ENCODE data around the gene FNDC3A.

Gene FNDC3A

GRCh38 chr13:48975856-48976575, at the start of gene FNDC3A:
FNDC3A (plus strand) TSS chr13:48975912; CDS start chr13:49006191, 30,279 bp downstream.
- DNase-seq, result peak; percentile 28

- DNase-seq, result no peak
These were observed 46.8 kb upstream of the FNDC3A start for GRCh38 chr13:48928757-48929430.

DNA sequence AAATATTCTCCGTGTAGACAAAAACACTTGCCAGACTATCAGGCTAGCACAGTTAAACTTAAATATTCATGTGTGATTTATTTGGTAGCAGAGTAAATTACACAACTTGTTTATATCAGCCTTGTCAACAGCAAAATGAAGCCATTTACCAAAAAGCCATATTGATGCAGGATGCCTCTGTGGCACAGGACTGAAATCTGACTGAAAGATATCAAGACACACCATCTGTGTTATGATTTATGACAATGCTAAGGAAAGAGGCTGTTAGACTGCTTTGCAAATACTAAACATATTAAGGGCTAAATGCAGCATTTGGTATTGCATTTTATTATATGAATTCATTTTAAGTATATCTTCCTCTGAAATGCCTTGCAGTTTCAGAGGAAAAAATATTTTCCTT, 44.8 kb upstream of the FNDC3A start:
- DNase-seq, result no peak

- DNase-seq, result no peak
These were observed 37.3 kb upstream of the FNDC3A start for GRCh38 chr13:48938308-48938943.

GRCh38 chr13:48939728-48940127, 36.0 kb upstream of the FNDC3A start:
- no peak for DNase-seq

DNA sequence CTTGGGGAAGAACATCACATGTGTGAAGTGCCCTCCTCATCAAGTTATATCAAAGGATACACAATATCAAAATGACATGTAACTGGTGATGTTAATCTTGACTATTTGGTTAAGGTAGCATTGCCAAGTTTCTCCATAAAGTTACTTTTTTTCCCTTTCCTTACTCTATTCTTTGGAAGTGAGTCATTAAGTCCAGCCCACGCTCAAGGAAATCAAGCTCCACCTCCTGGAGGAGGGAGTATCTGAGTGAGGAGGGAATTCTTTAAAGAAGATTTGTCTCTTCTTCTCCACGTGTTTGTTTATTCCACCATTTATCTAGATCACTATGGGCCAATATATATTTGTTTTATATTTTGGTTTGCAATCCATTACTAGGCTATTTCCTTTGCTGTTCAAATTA, 33.6 kb upstream of the FNDC3A start:
- no peak for DNase-seq

GRCh38 chr13:48944221-48944620, 31.5 kb upstream of the FNDC3A start:
- DNase-seq, result no peak

DNA sequence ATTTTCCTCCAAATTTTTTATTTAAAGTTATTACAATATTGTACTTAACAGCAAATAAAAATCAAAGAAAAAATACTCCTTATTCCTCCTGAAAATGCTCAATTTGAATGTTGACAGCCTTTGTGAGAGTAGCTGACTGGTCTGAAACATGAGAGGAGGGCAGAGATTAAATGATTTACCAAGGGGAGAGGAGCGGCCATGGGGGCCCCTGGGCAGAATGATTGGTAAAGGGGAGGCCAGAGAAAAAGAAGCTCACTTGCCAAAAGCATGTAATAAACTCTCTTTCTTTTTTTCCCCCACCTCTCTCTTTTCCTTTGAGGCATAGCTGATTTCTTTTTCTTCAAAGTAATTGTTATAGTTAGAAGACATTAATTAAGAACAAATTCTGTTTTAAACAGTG, 30.1 kb upstream of the FNDC3A start:
- no peak for DNase-seq

DNA sequence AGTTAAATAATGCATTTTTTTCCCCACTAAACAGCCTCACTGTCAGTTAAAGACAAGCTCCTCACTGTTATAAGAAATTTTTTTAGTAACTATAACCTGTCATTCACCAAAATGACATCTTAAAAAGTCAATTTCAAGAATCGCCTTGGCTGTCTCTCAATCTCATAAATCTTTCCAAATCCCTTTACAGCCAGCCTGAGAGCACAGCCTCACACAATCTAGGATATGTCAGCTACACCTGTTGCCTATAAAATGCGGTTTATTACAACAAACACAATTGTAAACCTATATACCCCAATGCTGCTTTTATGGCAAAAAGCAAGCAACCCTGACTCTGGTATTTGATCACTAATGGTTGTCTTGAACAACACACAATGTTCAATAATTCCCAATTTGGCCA, 29.5 kb upstream of the FNDC3A start:
- no peak for DNase-seq

DNA sequence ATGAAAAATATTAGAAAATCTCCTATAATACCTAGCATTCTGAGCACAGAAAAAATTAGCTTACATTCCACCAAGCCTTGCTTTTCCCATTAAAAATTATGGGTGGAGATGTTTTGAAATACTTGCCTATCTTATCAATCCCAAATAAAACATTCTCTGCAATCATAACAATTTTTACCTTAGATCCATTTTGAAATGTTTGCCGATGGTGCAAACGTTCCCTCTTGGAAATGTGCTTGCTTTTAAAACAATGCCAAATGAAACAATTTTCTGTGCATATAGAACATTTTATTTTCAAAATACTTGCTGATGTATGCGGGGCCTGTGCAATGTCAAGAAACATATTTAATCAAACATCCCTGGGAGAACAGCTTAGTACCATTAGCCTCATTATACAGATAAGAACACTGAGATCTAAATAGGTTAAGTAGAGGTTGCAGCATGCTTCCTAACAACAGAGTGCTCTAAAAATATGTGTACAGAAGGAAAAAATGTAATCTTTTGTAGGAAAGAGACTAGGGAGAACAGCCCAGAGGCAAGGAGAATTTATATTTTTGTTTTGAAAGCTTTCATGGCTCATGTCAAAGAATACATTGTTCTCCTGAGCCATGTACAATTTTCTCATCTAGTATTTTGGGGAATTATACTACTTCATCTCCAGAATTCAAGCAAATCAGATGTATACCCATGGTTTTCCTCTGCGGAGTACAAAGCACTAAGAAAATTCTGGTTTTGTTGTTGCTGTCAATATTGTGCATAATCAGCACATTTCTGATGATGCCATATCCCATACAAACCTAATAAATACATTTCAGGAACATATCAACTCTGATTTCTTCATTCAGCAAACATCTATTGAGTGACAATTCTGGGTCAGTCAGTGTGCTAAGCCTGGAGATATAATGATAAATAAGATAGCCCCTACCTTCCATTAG, 25.9 kb upstream of the FNDC3A start:
- DNase-seq, result no peak

DNA sequence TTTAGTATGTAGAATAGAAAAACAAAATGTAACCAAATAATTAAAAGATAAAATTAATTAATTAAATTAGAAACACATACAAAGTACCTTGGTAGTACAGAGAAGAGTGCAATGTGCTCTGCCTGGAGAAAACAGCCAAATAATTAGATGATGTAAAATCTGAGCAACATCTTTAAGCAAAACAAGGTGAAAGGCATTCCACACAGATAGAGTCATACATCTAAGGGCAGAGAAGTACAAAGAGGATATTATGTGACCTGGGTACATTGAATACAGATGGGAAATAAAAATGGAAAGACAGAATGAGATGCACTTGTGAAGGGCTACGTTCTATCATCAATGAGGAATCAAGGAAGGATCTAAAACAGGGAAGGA, 25.2 kb upstream of the FNDC3A start:
- DNase-seq, result no peak

DNA sequence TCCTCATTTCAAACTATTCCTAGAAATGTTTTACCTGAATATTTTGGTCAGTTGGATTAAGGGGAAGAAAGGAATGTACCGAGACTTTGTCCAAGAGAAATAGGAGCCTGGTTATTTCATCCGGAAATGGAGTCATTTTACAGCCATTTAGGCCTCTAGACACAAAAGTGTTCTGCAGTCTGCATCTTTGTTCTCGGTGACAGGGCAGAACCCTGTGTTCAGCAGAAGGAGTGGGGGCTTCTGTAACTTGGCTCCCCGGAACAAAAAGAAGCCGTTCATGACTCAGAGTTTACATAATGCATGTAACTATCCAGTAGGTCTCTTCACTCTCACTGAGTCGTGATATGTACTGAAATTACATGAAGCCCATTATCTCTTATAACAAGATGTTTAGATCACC, 21.6 kb upstream of the FNDC3A start:
- no peak for DNase-seq

- no peak for DNase-seq
These were observed 20.2 kb upstream of the FNDC3A start for GRCh38 chr13:48955536-48955935.

GRCh38 chr13:48961379-48961778, 14.3 kb upstream of the FNDC3A start:
- DNase-seq, result no peak

DNA sequence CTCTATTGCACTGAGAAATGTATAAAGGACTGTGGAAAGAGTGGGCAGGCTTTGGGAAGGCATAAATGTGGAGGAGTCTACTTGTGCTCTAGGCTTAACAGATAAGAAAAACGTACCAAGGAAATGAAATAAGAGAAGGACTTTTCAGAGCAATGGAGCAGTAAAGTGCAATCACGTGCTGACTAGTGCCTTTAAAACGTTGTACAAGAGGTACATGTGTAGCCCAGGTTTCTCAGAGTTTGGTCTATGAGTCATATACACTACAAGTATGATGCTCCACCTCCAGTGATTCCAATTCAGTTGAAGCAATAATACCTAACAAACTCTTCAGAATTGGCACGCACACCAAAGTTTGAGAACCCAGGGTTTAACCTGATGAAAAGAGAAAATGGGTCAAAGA, 13.4 kb upstream of the FNDC3A start:
- no peak for DNase-seq

DNA sequence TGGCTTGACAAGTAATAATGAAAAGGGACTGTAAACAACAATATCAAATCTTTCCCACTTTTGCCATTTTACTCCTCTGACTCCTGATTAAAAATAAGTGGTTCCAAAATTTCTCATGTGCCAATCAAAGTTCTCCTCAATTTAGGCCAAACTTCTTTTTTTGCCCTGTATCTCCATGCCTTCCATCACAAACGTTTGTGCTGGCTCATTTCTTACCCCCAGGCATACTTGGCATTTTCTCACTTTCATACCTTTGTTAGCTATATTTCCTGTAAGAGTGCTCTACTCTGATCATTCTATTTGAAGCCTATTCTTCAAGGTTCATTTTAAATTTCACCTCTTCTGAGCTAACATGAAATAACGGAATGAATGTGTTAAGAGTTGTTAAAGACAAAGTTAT, 10.0 kb upstream of the FNDC3A start:
- no peak for DNase-seq

DNA sequence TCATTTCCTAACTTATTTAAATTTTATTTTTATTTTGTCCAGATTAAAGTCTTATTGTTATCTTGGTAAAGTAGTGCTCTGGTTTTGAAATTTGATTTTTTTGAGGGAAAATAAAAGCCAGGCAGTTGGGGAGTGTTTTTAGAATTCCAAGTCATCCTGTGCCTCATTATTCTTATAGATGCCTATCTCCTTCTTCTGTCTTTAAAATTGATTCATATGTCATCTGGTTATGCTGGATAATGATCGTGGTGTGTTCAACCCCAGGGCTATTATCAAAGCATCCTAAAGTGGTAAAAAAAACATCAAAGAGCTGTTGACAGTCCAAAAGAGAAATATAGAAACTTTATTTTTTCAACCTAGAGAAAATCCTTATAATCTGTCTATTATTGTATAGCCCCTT, 6.0 kb upstream of the FNDC3A start:
- no peak for DNase-seq

GRCh38 chr13:48973845-48974431, 1.8 kb upstream of the FNDC3A start:
- DNase-seq, result no peak

DNA sequence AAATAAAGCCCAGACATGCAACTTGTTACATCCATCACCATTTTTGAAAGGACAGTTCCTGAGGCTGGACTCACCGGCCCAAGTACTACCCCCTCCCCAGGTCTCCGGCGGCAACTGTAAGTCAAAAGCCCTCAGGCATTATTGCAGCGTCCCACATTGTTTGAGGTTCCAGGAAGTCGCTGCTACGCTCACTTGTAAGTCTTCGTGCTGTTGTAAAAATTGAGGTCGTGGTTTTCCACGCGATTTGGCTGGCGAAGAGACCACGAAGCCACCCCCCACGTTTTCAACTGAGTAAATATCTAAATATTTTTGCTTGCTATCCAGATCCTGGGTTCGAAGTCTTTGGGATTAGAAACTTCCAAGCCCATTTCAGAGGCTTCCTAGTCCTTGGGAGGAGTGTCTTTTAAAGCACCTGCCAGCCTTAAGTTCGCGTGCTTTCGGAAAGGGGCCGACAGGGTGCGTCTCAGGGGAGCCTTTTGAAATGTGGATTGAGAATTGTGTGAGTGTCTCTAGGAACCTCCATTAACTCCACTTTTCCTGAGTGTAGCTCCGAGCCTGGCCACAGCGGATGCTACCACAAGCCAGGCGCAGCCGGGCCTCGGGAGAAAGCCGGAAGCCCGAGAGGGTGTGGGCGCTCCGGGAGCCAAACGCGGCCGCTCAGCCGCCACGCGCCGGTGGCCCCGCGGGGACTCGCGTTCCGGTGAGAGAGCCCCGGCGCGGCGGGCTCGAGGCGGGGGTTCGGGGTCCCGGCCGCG, 434 bp upstream of the FNDC3A start:
- DNase-seq, result no peak

DNA sequence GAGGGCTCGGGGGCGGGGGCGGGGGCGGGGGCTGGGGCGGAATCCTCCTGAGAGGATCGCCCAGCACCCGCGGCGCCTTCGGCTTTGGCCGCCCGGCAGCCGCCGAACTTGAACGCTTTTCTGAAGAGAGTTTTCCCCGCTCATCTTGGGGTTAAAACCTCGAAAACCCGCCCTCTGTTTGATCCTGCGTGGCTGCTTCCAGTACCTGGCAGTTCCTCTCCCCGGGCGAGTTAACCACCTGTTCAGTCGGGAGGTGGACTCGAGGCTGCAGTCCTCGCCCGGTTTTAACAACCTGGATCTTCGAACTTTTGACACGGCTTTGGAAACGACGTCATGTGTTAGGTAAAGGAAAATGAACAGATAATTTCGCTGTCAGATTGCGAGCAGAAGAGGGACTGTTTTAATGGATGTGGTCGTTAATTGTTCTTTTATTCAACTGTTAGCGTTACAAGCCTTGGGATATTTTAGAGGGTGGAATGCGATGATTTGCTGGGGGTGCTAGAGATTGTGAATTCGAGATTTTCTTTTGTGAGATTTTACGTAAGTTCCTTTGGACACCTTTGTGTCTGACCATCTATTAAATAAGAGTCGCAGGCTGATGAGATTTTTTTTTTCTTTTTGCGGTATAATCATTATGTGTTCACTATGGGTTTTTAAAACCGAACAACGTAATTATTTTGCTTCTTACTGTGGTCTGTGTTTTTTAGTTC, 1.0 kb downstream of the FNDC3A start:
- DNase-seq, result no peak

- no peak for DNase-seq
These were observed 1.5 kb downstream of the FNDC3A start for GRCh38 chr13:48977286-48977625.

- DNase-seq, result no peak
These were observed 2.3 kb downstream of the FNDC3A start for GRCh38 chr13:48977973-48978372.

Measured in NCI-H1417 treated with DMSO at 0.1 percent for 48 hours (cell line).